ENCODE measurements around the gene REXO4.

The REXO4 gene

DNA sequence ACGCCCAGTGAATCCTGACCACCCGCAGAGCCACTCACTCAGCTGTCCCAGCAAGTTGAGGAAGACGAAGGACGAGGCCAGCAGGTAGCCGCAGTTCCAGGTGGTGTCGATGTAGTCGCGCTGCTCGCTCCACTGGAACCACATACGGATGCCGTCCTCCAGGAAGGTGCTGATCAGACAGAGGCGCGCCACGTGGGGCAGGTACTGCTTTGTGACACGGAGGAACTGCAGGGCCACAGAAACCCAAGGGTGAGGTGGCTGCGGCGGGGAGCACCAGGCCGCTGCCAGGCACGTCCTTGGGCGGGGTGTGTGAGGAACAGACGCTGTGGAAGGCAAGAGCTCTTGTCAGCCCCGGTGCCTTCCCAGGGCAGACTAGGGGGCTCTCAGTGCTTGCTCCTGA, 50.6 kb downstream of the REXO4 start:
- Histone ChIP-seq H3K79me2 (ENCODE audit: control insufficient read depth, insufficient read depth, low read length, unreplicated experiment) (peaks cover 81% of the 10 kb centered on the region), H3K36me3 (ENCODE audit: insufficient read depth, low read length) (peaks cover 27% of the 10 kb centered on the region), H3K27ac (ENCODE audit: low read depth, low read length) (no peak overlapping the region)

GRCh38 chr9:133366435-133366834, 51.4 kb downstream of the REXO4 start:
- Histone ChIP-seq H3K27me3 (ENCODE audit: insufficient read depth, low read length) (no peaks in the 10 kb centered on the region), H3K27ac (ENCODE audit: low read depth, low read length) (no peak overlapping the region), H3K36me3 (ENCODE audit: insufficient read depth, low read length) (peaks cover 31% of the 10 kb centered on the region), H3K4me3 (ENCODE audit: low read depth, low read length) (no peak overlapping the region), H3K4me1 (ENCODE audit: control insufficient read depth, insufficient read depth, low read length, unreplicated experiment) (peaks cover 27% of the 10 kb centered on the region), H2AFZ (ENCODE audit: low read length, unreplicated experiment) (no peak overlapping the region), H3K79me2 (ENCODE audit: control insufficient read depth, insufficient read depth, low read length, unreplicated experiment) (peaks cover 73% of the 10 kb centered on the region)

More for the DNA sequence above, 50.6 kb downstream of the REXO4 start:
- no peak overlapping the region for H3K4me3 ChIP-seq (ENCODE audit: low read depth, low read length)
- H2AFZ ChIP-seq (ENCODE audit: low read length, unreplicated experiment) = no peak overlapping the region
- peaks cover 35% of the 10 kb centered on the region for H3K4me1 ChIP-seq (ENCODE audit: control insufficient read depth, insufficient read depth, low read length, unreplicated experiment)
- no peaks in the 10 kb centered on the region for H3K27me3 ChIP-seq (ENCODE audit: insufficient read depth, low read length)

DNA sequence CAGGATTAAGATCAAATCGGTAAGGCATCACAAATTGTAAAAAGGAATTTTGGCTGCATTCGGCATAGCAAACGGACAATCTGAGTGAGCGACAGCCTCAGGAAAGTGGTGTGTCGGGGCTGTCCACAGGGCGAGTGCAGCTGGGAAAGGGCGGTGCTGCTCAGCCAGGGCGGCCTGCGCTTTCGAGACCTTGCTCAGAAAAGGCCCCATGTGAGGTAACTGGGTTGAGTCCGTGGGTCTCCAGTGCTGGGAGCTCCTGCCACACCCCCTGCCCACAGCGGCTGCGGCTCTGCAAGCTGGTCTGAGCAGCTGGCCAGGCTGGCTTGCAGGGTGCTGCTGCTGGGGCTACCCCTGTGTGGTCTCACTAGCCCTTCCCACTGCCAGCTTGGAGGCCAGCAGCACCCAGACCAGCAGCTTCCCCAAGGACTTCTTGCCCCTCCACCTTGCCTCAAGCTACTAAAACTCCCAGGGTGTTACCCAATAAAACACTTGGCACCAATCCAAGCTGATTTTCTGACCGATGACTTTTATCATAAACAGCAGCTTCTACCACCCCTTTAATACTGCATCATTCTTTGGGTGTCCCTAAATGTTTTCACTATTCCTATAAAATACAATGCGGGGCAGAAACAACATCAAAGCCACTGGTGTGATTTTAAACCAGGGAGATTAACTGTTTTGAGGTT, 55.3 kb downstream of the REXO4 start:
- no peaks in the 10 kb centered on the region for H3K27me3 ChIP-seq (ENCODE audit: insufficient read depth, low read length)
- no peak overlapping the region for H3K4me3 ChIP-seq (ENCODE audit: low read depth, low read length)
- no peak overlapping the region for H2AFZ ChIP-seq (ENCODE audit: low read length, unreplicated experiment)
- H3K36me3 ChIP-seq (ENCODE audit: insufficient read depth, low read length) = peaks cover 31% of the 10 kb centered on the region
- peaks cover 37% of the 10 kb centered on the region for H3K79me2 ChIP-seq (ENCODE audit: control insufficient read depth, insufficient read depth, low read length, unreplicated experiment)
- H3K4me1 ChIP-seq (ENCODE audit: control insufficient read depth, insufficient read depth, low read length, unreplicated experiment) = peaks cover 2% of the 10 kb centered on the region
- no peak overlapping the region for H3K27ac ChIP-seq (ENCODE audit: low read depth, low read length)

DNA sequence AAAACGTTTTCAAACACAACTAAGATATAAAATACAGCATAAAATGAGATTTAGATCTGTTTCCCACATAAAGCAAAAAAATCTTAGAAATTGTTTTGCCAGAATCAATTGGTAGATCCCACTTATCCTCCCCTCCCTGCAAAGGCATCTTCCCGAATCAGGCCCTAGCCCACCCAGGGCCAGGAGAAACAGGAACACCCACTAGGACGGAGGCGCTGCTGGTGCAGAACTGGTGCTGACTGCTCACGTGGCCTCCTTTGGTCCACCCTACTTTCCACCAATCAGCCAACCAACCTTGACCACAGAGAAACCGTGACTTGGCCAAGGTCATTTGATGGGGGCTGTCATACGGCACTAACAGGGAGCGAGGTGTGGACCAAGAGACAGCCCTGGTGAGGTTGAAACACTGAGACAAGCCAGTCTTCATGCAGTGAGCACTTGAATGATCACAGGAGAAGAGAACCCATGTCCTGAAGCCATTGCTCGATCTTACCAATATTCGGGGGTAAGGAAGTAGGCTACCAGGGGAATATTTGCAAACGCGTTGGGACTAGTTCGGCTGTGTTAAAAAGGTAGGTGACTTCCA, 56.2 kb downstream of the REXO4 start:
- Histone ChIP-seq H3K4me3 (ENCODE audit: low read depth, low read length) (no peak overlapping the region), H3K4me1 (ENCODE audit: control insufficient read depth, insufficient read depth, low read length, unreplicated experiment) (peaks cover 8% of the 10 kb centered on the region), H3K36me3 (ENCODE audit: insufficient read depth, low read length) (peaks cover 25% of the 10 kb centered on the region), H2AFZ (ENCODE audit: low read length, unreplicated experiment) (no peak overlapping the region), H3K27me3 (ENCODE audit: insufficient read depth, low read length) (no peaks in the 10 kb centered on the region), H3K79me2 (ENCODE audit: control insufficient read depth, insufficient read depth, low read length, unreplicated experiment) (peaks cover 36% of the 10 kb centered on the region), H3K27ac (ENCODE audit: low read depth, low read length) (no peak overlapping the region)

- peaks cover 8% of the 10 kb centered on the region for H3K4me1 ChIP-seq (ENCODE audit: control insufficient read depth, insufficient read depth, low read length, unreplicated experiment)
- peaks cover 18% of the 10 kb centered on the region for H3K36me3 ChIP-seq (ENCODE audit: insufficient read depth, low read length)
- H3K27me3 ChIP-seq (ENCODE audit: insufficient read depth, low read length) = no peaks in the 10 kb centered on the region
- H3K79me2 ChIP-seq (ENCODE audit: control insufficient read depth, insufficient read depth, low read length, unreplicated experiment) = peaks cover 27% of the 10 kb centered on the region
- H3K4me3 ChIP-seq (ENCODE audit: low read depth, low read length) = no peak overlapping the region
- no peak overlapping the region for H2AFZ ChIP-seq (ENCODE audit: low read length, unreplicated experiment)
- no peak overlapping the region for H3K27ac ChIP-seq (ENCODE audit: low read depth, low read length)
Measured at GRCh38 chr9:133360400-133361393, 57.1 kb downstream of the REXO4 start.

GRCh38 chr9:133359399-133360175, 58.2 kb downstream of the REXO4 start:
- Histone ChIP-seq H3K79me2 (ENCODE audit: control insufficient read depth, insufficient read depth, low read length, unreplicated experiment) (peaks cover 22% of the 10 kb centered on the region), H3K27me3 (ENCODE audit: insufficient read depth, low read length) (no peaks in the 10 kb centered on the region), H3K4me1 (ENCODE audit: control insufficient read depth, insufficient read depth, low read length, unreplicated experiment) (peaks cover 18% of the 10 kb centered on the region), H2AFZ (ENCODE audit: low read length, unreplicated experiment) (no peak overlapping the region), H3K4me3 (ENCODE audit: low read depth, low read length) (no peak overlapping the region), H3K27ac (ENCODE audit: low read depth, low read length) (no peak overlapping the region), H3K36me3 (ENCODE audit: insufficient read depth, low read length) (peaks cover 12% of the 10 kb centered on the region; the same call in 1 of the 2 replicates)

GRCh38 chr9:133357656-133358055, 60.2 kb downstream of the REXO4 start:
- H3K79me2 ChIP-seq (ENCODE audit: control insufficient read depth, insufficient read depth, low read length, unreplicated experiment) = peaks cover 18% of the 10 kb centered on the region
- peaks cover 6% of the 10 kb centered on the region; the same call in 1 of the 2 replicates for H3K36me3 ChIP-seq (ENCODE audit: insufficient read depth, low read length)
- no peak overlapping the region for H2AFZ ChIP-seq (ENCODE audit: low read length, unreplicated experiment)
- H3K4me3 ChIP-seq (ENCODE audit: low read depth, low read length) = no peak overlapping the region
- H3K27me3 ChIP-seq (ENCODE audit: insufficient read depth, low read length) = no peaks in the 10 kb centered on the region
- H3K4me1 ChIP-seq (ENCODE audit: control insufficient read depth, insufficient read depth, low read length, unreplicated experiment) = peaks cover 18% of the 10 kb centered on the region
- H3K27ac ChIP-seq (ENCODE audit: low read depth, low read length) = no peak overlapping the region

GRCh38 chr9:133356391-133357091, 61.3 kb downstream of the REXO4 start, which contains the start of the genes SURF1 and SURF2:
SURF1 (minus strand) TSS chr9:133356487; CDS start chr9:133356453, 34 bp downstream.
SURF2 (plus strand) TSS chr9:133356550; CDS start chr9:133356593, 43 bp downstream.
- Histone ChIP-seq H3K27me3 (ENCODE audit: insufficient read depth, low read length) (no peaks in the 10 kb centered on the region), H2AFZ (ENCODE audit: low read length, unreplicated experiment) (peak within 1 kb of the TSS; percentile 30), H3K36me3 (ENCODE audit: insufficient read depth, low read length) (0 out of 2 replicates have a peak, but pooled peaks cover 7% of the 10 kb centered on the region), H3K4me3 (ENCODE audit: low read depth, low read length) (peak within 1 kb of the TSS; percentile 95), H3K27ac (ENCODE audit: low read depth, low read length) (peak within 1 kb of the TSS; percentile 23; the same call in 1 of the 2 replicates), H3K4me1 (ENCODE audit: control insufficient read depth, insufficient read depth, low read length, unreplicated experiment) (peaks cover 21% of the 10 kb centered on the region), H3K79me2 (ENCODE audit: control insufficient read depth, insufficient read depth, low read length, unreplicated experiment) (peaks cover 18% of the 10 kb centered on the region)
